IMR-90 (cell line): ENCODE data around the gene TLCD4. TPM values are rescaled to one million over a fixed set of nuclear protein-coding genes. Genes with fewer than 3 reads are reported as not detected.

Source experiments
- ATAC-seq: fragments of 200-7000 bp; cut with Tn5 transposase; 2 replicates; pipeline ENCODE4 v1.9.1; 2020; ENCODE audit warnings: low read depth, mild to moderate bottlenecking, moderate library complexity
- BruUV-seq: library from RNA; stranded (reverse); fragments of 400-500 nt; replicated peaks from 2 replicates; lab custom pipeline; 2021; lab: Mats Ljungman, UMichigan
- CTCF ChIA-PET: fragments of 300-600 bp; formaldehyde crosslinking; extraction: SDS; loops from one replicate; lab custom pipeline; 2021; ENCODE audit warnings: antibody characterized with exemption; lab: Yijun Ruan, JAX
- POLR2A ChIA-PET: fragments of 300-600 bp; sonication (Branson Sonifier 250); formaldehyde crosslinking; loops from one replicate; lab custom pipeline; 2022; ENCODE audit warnings: antibody characterized with exemption; ENCODE audit not compliant: unreplicated experiment; lab: Charles Lee
- DNase-seq: peaks from one replicate; pipeline ENCODE4 v3.0.0; 2013
- H2AFZ ChIP-seq: replicated peaks from 2 replicates; pipeline ENCODE3; 2013; ENCODE audit warnings: low read length, mild to moderate bottlenecking; ENCODE audit not compliant: poor library complexity
- H2AK5ac ChIP-seq: 2 replicates; pipeline ENCODE4 v1.6.1; 2013; ENCODE audit warnings: low read depth, low read length, inconsistent platforms
- H2AK9ac ChIP-seq: replicated peaks from 2 replicates; pipeline ENCODE3; 2013; ENCODE audit warnings: mild to moderate bottlenecking, low read depth, low read length, moderate library complexity; ENCODE audit not compliant: poor library complexity
- H2BK120ac ChIP-seq: 2 replicates; pipeline ENCODE4 v1.6.1; 2013; ENCODE audit warnings: low read depth, low read length, inconsistent platforms
- H2BK15ac ChIP-seq: 3 replicates; pipeline ENCODE4 v1.6.1; 2013; ENCODE audit warnings: low read depth, low read length, inconsistent platforms
- H2BK20ac ChIP-seq: 2 replicates; pipeline ENCODE4 v1.6.1; 2013; ENCODE audit warnings: low read depth, mild to moderate bottlenecking, inconsistent platforms, low read length, moderate library complexity
- H2BK5ac ChIP-seq: 2 replicates; pipeline ENCODE4 v1.6.1; 2013; ENCODE audit warnings: mild to moderate bottlenecking, low read depth, low read length, inconsistent platforms; ENCODE audit not compliant: poor library complexity, severe bottlenecking
- H3K14ac ChIP-seq: replicated peaks from 2 replicates; pipeline ENCODE4 v1.6.1; 2013; ENCODE audit warnings: low read depth, low read length, inconsistent platforms
- H3K18ac ChIP-seq: 2 replicates; pipeline ENCODE4 v1.6.1; 2013; ENCODE audit warnings: low read depth, low read length, control low read depth
- H3K23ac ChIP-seq: 2 replicates; pipeline ENCODE4 v1.6.1; 2013; ENCODE audit warnings: low read depth, low read length, inconsistent platforms
- H3K27ac ChIP-seq: 2 replicates; pipeline ENCODE4 v1.5.1; 2013; ENCODE audit warnings: mild to moderate bottlenecking, control low read depth, low read length; ENCODE audit not compliant: insufficient read depth
- H3K27me3 ChIP-seq: 2 replicates; pipeline ENCODE4 v1.6.1; 2013; ENCODE audit warnings: low read length; ENCODE audit not compliant: control insufficient read depth, insufficient read depth
- H3K36me3 ChIP-seq: 2 replicates; pipeline ENCODE4 v1.6.1; 2013; ENCODE audit warnings: low read length, mixed read lengths; ENCODE audit not compliant: control insufficient read depth, insufficient read depth
- H3K4ac ChIP-seq: 2 replicates; pipeline ENCODE4 v1.6.1; 2013; ENCODE audit warnings: low read depth, low read length, inconsistent platforms
- H3K4me1 ChIP-seq: 2 replicates; pipeline ENCODE4 v1.6.1; 2013; ENCODE audit warnings: low read length, mixed read lengths; ENCODE audit not compliant: control insufficient read depth, insufficient read depth
- H3K4me2 ChIP-seq: 2 replicates; pipeline ENCODE4 v1.6.1; 2013; ENCODE audit warnings: low read depth, mild to moderate bottlenecking, control low read depth, low read length, moderate library complexity
- H3K4me3 ChIP-seq: 2 replicates; pipeline ENCODE4 v1.5.1; 2013; ENCODE audit warnings: low read depth, mild to moderate bottlenecking, control low read depth, low read length, moderate library complexity; ENCODE audit not compliant: insufficient read depth
- H3K56ac ChIP-seq: 2 replicates; pipeline ENCODE4 v1.6.1; 2013; ENCODE audit warnings: low read length, inconsistent platforms; ENCODE audit not compliant: insufficient read depth; ENCODE audit errors: extremely low read depth
- H3K79me1 ChIP-seq, 2 experiments: 2 replicates each; pipeline ENCODE4 v1.6.1; 2013; ENCODE audit warnings: low read length in 2 of 2, inconsistent platforms in 1 of 2, low read depth in 1 of 2
- H3K9ac ChIP-seq: 2 replicates; pipeline ENCODE4 v1.6.1; 2013; ENCODE audit warnings: low read depth, low read length, control low read depth
- H3K9me1 ChIP-seq: 2 replicates; pipeline ENCODE4 v1.6.1; 2013; ENCODE audit warnings: low read length, inconsistent platforms; ENCODE audit not compliant: insufficient read depth
- H3K9me3 ChIP-seq: 2 replicates; pipeline ENCODE4 v1.6.1; 2013; ENCODE audit warnings: low read length; ENCODE audit not compliant: control insufficient read depth, insufficient read depth
- H4K20me1 ChIP-seq: 2 replicates; pipeline ENCODE4 v1.6.1; 2013; ENCODE audit warnings: low read length, inconsistent platforms; ENCODE audit not compliant: insufficient read depth
- H4K5ac ChIP-seq: 2 replicates; pipeline ENCODE4 v1.6.1; 2013; ENCODE audit warnings: mild to moderate bottlenecking, low read depth, low read length, control low read depth
- H4K8ac ChIP-seq, 2 experiments: 2 replicates each; pipeline ENCODE4 v1.6.1; 2013; ENCODE audit warnings: low read depth in 2 of 2, low read length in 2 of 2, control low read depth in 1 of 2, inconsistent platforms in 1 of 2
- H4K91ac ChIP-seq: 2 replicates; pipeline ENCODE4 v1.6.1; 2013; ENCODE audit warnings: low read depth, low read length, inconsistent platforms; ENCODE audit not compliant: insufficient read depth
- CEBPB ChIP-seq: IDR thresholded peaks from 2 replicates; pipeline ENCODE4 v1.6.1; 2012; ENCODE audit warnings: low read depth, low read length, improper control_type of control experiment
- CHD1 ChIP-seq: IDR thresholded peaks from 2 replicates; pipeline ENCODE4 v1.6.1; 2012; ENCODE audit warnings: low read depth, low read length, improper control_type of control experiment
- FOS ChIP-seq: fragments of 150-350 bp; IDR thresholded peaks from 2 replicates; pipeline ENCODE4 v1.6.1; 2016; ENCODE audit warnings: low read depth, low read length
- POLR2A ChIP-seq: IDR thresholded peaks from 2 replicates; pipeline ENCODE4 v1.6.1; 2012; ENCODE audit warnings: mild to moderate bottlenecking, low read depth, low read length
- WGBS, 2 experiments: methylation state at CpG; one replicate each; pipeline versions ENCODE4 v1.1.5 to v1.1.7; 2013; ENCODE audit warnings: missing lambda C conversion rate in 2 of 2; ENCODE audit not compliant: insufficient read length in 1 of 2; ENCODE audit errors: extremely low coverage in 2 of 2; 5-methylcytosine and 5-hydroxymethylcytosine counted together
- dilution Hi-C: fragments of 300-500 bp; cut with HindIII; formaldehyde crosslinking; loops from one replicate; pipeline ENCODE4 v1.14.3; 2018; ENCODE audit warnings: low sequenced_read_pairs; ENCODE audit not compliant: unreplicated experiment
- in situ Hi-C: fragments of 300-500 bp; cut with MboI; formaldehyde crosslinking; loops from 3 replicates; pipeline ENCODE4 v1.14.3; 2019; ENCODE audit warnings: low sequenced_read_pairs, inconsistent platforms, mixed read lengths
- intact Hi-C: fragments of 100-400 bp; cut with micrococcal nuclease; formaldehyde crosslinking; loops from 2 replicates; pipeline ENCODE4 v1.10.0; 2022
- polyA plus RNA-seq, 3 experiments: library from polyadenylated mRNA; depleted of rRNA; stranded (reverse); fragments of >200 nt; gene quantifications; 2 replicates each; pipeline ENCODE4 v1.2.3, GENCODE V29; 2012; ENCODE audit warnings: low replicate concordance in 1 of 3
- total RNA-seq: library from RNA; depleted of rRNA; stranded (reverse); fragments of >200 nt; gene quantifications from 2 replicates; pipeline ENCODE4 v1.2.3, GENCODE V29; 2012
- TF ChIP-seq, protein P1 (sequence below): fragments of 150-350 bp; IDR thresholded peaks from 2 replicates; pipeline ENCODE4 v1.6.1; 2016; ENCODE audit warnings: low read depth, mild to moderate bottlenecking, low read length, moderate library complexity, borderline replicate concordance

The TLCD4 gene
- total and polyA plus RNA-seq, 2 of the 4 experiments (the other 2 are of a cell fraction), result 0.22 to 0.36 TPM

DNA sequence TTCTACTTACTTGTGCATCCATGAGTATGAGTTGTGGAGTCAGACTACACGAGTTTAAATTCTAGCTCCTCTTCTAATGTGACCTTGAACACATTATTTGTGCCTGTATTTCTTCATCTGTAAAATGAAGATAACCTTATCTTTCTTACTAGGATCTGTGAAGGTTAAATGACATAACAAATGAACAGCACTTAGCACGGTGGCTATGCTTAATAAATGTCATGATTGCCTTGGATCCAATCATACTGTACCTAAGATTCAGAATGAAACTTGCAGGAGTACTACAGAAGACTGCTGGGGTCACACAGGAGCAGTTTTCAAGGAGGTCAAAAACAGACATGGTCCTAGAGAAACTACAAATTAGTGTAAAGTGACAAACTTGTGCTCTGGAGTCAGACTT lies 22.2 kb upstream of the TLCD4 start:
- H3K18ac ChIP-seq, result peak overlapping the region; percentile 41
- H3K56ac ChIP-seq, result no peak overlapping the region
- H3K79me1 ChIP-seq, result no peaks in the 10 kb centered on the region
- no peak overlapping the region for H2AK5ac ChIP-seq
- H2AFZ ChIP-seq, result no peak overlapping the region
- 33% methylated on average over 1 of the region's 2 CpGs; no CpG with 5 or more reads in 1 of the 2 experiments for WGBS, 2 experiments
- H3K14ac ChIP-seq, result peak overlapping the region; percentile 42; the same call in 1 of the 2 replicates
- no peaks in the 10 kb centered on the region for H3K36me3 ChIP-seq
- H3K4ac ChIP-seq, result no peak overlapping the region
- H3K27me3 ChIP-seq, result no peaks in the 10 kb centered on the region
- no peak overlapping the region for H4K91ac ChIP-seq
- H3K9me1 ChIP-seq, result no peaks in the 10 kb centered on the region
- dilution Hi-C loops, result no loop called here
- intact Hi-C loops, result no loop called here
- no peak overlapping the region; the same call in 1 of the 2 replicates for H2BK20ac ChIP-seq
- peaks cover 2% of the 10 kb centered on the region; the same call in 1 of the 2 replicates for H3K4me1 ChIP-seq
- no peak overlapping the region for H3K9ac ChIP-seq
- no peak overlapping the region for H2BK120ac ChIP-seq
- no peak overlapping the region for H3K23ac ChIP-seq
- no peak overlapping the region for H3K4me2 ChIP-seq
- ChIA-PET CTCF (no interaction called here), POLR2A (no interaction called here)
- no peak overlapping the region for H4K8ac ChIP-seq
- H3K9me3 ChIP-seq, result peaks cover 2% of the 10 kb centered on the region; the same call in 1 of the 2 replicates
- no peak overlapping the region for H3K4me3 ChIP-seq
- no peak overlapping the region; the same call in 1 of the 2 replicates for H4K5ac ChIP-seq
- no peak for TF ChIP-seq CEBPB
- no peak for TF ChIP-seq CHD1
- no peak for TF ChIP-seq POLR2A
- TF ChIP-seq, protein P1, sequence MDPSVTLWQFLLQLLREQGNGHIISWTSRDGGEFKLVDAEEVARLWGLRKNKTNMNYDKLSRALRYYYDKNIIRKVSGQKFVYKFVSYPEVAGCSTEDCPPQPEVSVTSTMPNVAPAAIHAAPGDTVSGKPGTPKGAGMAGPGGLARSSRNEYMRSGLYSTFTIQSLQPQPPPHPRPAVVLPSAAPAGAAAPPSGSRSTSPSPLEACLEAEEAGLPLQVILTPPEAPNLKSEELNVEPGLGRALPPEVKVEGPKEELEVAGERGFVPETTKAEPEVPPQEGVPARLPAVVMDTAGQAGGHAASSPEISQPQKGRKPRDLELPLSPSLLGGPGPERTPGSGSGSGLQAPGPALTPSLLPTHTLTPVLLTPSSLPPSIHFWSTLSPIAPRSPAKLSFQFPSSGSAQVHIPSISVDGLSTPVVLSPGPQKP, result no peak
- no peak for TF ChIP-seq FOS
- H4K20me1 ChIP-seq, result no peaks in the 10 kb centered on the region
- in situ Hi-C loops, result no loop called here
- no peak overlapping the region for H2BK15ac ChIP-seq
- no peak overlapping the region for H2AK9ac ChIP-seq
- H3K27ac ChIP-seq, result peak overlapping the region; percentile 72; the same call in 1 of the 2 replicates
- no peak for DNase-seq
- ATAC-seq, result no peak
- BruUV-seq, result no TSS peak
- no peak overlapping the region for H2BK5ac ChIP-seq
